ENCODE measurements around the gene VAC14. TPM values are rescaled to one million over a fixed set of nuclear protein-coding genes. Genes with fewer than 3 reads are reported as not detected.

Gene VAC14
- polyA plus RNA-seq, 1 donor from 2014 or later, result 8.6 TPM

- TF ChIP-seq POLR2AphosphoS5 (IDR thresholded peaks at IDR 0.05) (no peak), RAD21 (conservative IDR thresholded peaks at IDR 0.05) (no peak), EP300 (conservative IDR thresholded peaks at IDR 0.05; ENCODE audit: poor library complexity, severe bottlenecking) (no peak), EZH2 (IDR thresholded peaks at IDR 0.05; ENCODE audit: borderline replicate concordance, insufficient read depth, low read length, poor library complexity, severe bottlenecking) (no peak), SMC3 (conservative IDR thresholded peaks at IDR 0.05; ENCODE audit: poor library complexity) (no peak), CTCF (IDR thresholded peaks at IDR 0.05; ENCODE audit: poor library complexity, severe bottlenecking) (no peak), MXI1 (conservative IDR thresholded peaks at IDR 0.05; ENCODE audit: poor library complexity, severe bottlenecking) (no peak), TAF1 (IDR thresholded peaks at IDR 0.05; ENCODE audit: low read depth) (no peak)
- TF ChIP-seq, protein P1, sequence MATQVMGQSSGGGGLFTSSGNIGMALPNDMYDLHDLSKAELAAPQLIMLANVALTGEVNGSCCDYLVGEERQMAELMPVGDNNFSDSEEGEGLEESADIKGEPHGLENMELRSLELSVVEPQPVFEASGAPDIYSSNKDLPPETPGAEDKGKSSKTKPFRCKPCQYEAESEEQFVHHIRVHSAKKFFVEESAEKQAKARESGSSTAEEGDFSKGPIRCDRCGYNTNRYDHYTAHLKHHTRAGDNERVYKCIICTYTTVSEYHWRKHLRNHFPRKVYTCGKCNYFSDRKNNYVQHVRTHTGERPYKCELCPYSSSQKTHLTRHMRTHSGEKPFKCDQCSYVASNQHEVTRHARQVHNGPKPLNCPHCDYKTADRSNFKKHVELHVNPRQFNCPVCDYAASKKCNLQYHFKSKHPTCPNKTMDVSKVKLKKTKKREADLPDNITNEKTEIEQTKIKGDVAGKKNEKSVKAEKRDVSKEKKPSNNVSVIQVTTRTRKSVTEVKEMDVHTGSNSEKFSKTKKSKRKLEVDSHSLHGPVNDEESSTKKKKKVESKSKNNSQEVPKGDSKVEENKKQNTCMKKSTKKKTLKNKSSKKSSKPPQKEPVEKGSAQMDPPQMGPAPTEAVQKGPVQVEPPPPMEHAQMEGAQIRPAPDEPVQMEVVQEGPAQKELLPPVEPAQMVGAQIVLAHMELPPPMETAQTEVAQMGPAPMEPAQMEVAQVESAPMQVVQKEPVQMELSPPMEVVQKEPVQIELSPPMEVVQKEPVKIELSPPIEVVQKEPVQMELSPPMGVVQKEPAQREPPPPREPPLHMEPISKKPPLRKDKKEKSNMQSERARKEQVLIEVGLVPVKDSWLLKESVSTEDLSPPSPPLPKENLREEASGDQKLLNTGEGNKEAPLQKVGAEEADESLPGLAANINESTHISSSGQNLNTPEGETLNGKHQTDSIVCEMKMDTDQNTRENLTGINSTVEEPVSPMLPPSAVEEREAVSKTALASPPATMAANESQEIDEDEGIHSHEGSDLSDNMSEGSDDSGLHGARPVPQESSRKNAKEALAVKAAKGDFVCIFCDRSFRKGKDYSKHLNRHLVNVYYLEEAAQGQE (IDR thresholded peaks at IDR 0.05; ENCODE audit: borderline replicate concordance), result no peak
- H3K4me3 ChIP-seq (ENCODE audit: low read length), result no peak overlapping the region
- no peaks in the 10 kb centered on the region for H3F3A ChIP-seq (ENCODE audit: insufficient read depth, low read length, poor library complexity, severe bottlenecking)
- H3K27ac ChIP-seq (ENCODE audit: low read length), result no peak overlapping the region
- no peaks in the 10 kb centered on the region for H3K79me2 ChIP-seq (replicated peaks; ENCODE audit: insufficient read depth, low read length)
- H2AFZ ChIP-seq (ENCODE audit: low read depth, low read length), result no peak overlapping the region
- no peaks in the 10 kb centered on the region for H3K27me3 ChIP-seq (ENCODE audit: insufficient read depth, low read depth, low read length)
- H3K9ac ChIP-seq (ENCODE audit: low read length), result no peak overlapping the region
- no peak overlapping the region for H3K4me2 ChIP-seq (ENCODE audit: low read length)
- no peaks in the 10 kb centered on the region for H3K9me2 ChIP-seq (ENCODE audit: insufficient read depth, low read length)
- H3K36me3 ChIP-seq (ENCODE audit: insufficient read depth, low read length), result no peaks in the 10 kb centered on the region
- H3K9me3 ChIP-seq (ENCODE audit: low read length), result no peaks in the 10 kb centered on the region
- H4K20me1 ChIP-seq (ENCODE audit: insufficient read depth), result no peaks in the 10 kb centered on the region
These were observed 106.7 kb downstream of the VAC14 start for GRCh38 chr16:70694088-70694867.

DNA sequence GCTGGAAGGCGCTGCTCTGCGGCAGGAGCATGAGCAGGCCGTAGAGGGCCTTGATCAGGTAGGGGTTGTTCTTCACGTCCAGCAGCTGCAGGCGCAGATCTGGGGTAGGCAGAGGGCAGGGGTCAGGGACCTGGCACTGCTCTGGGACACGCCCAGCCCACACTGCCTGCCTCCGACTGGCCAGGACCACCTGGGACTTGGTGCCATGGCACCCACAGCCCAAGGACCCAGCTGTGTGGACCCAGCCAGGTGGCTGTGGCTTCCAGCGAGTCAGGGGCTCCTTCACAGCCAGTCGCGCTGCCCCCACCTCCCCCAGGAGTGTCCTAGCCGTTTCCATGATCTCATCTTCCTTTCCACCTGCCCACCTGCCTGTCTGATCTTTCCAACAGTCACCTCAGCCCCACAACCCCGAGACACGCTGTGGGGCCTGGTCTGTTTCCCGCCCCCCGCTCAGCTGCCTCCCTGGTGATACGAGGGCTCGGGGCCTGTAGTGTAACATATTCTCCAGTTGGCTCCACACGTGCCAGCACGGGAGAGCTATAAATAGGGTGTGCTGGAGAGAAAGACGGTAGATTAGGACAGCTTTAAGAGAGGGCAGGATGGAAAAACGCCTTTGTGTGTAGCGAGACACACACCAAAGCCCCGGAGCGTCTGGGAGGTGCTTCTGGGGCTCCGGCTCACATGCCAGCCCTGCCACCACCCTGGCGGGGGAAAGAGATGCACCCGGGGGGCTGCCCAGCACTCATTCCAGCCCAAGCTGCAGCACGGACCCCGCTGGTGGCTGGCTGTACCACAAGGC lies 107.9 kb downstream of the VAC14 start:
- Histone ChIP-seq H3K4me3 (ENCODE audit: low read length) (peak overlapping the region; percentile 57), H3K9ac (ENCODE audit: low read length) (peak overlapping the region; percentile 81), H3K27me3 (ENCODE audit: insufficient read depth, low read depth, low read length) (no peaks in the 10 kb centered on the region), H3K9me3 (ENCODE audit: low read length) (no peaks in the 10 kb centered on the region), H3K27ac (ENCODE audit: low read length) (peak overlapping the region; percentile 94), H3F3A (ENCODE audit: insufficient read depth, low read length, poor library complexity, severe bottlenecking) (no peaks in the 10 kb centered on the region), H2AFZ (ENCODE audit: low read depth, low read length) (no peak overlapping the region), H4K20me1 (ENCODE audit: insufficient read depth) (no peaks in the 10 kb centered on the region), H3K79me2 (replicated peaks; ENCODE audit: insufficient read depth, low read length) (no peaks in the 10 kb centered on the region), H3K9me2 (ENCODE audit: insufficient read depth, low read length) (no peaks in the 10 kb centered on the region), H3K36me3 (ENCODE audit: insufficient read depth, low read length) (no peaks in the 10 kb centered on the region), H3K4me2 (ENCODE audit: low read length) (no peak overlapping the region)
- TF ChIP-seq CTCF (IDR thresholded peaks at IDR 0.05; ENCODE audit: poor library complexity, severe bottlenecking) (no peak), TAF1 (IDR thresholded peaks at IDR 0.05; ENCODE audit: low read depth) (no peak), SMC3 (conservative IDR thresholded peaks at IDR 0.05; ENCODE audit: poor library complexity) (no peak), RAD21 (conservative IDR thresholded peaks at IDR 0.05) (no peak), POLR2AphosphoS5 (IDR thresholded peaks at IDR 0.05) (no peak), EZH2 (IDR thresholded peaks at IDR 0.05; ENCODE audit: borderline replicate concordance, insufficient read depth, low read length, poor library complexity, severe bottlenecking) (no peak), MXI1 (conservative IDR thresholded peaks at IDR 0.05; ENCODE audit: poor library complexity, severe bottlenecking) (no peak), EP300 (conservative IDR thresholded peaks at IDR 0.05; ENCODE audit: poor library complexity, severe bottlenecking) (no peak)
- TF ChIP-seq, protein P1 (IDR thresholded peaks at IDR 0.05; ENCODE audit: borderline replicate concordance), result no peak
